Measurements from ENCODE around the gene CA10. TPM values are rescaled to one million over a fixed set of nuclear protein-coding genes. Genes with fewer than 3 reads are reported as not detected.

The CA10 gene
- total RNA-seq, 4 donors from 2014 or later = not detected

- Histone ChIP-seq H3K4me3 (no peak overlapping the region), H3K36me3 (no peaks in the 10 kb centered on the region), H3K4me1 (no peaks in the 10 kb centered on the region), H3K27me3 (peaks cover 22% of the 10 kb centered on the region), H3K9me3 (no peaks in the 10 kb centered on the region), H3K27ac (no peak overlapping the region)
- WGBS = 44% methylated on average over 3 of the region's 3 CpGs
- TF ChIP-seq POLR2A (IDR thresholded peaks at IDR 0.05) (no peak), EP300 (IDR thresholded peaks at IDR 0.05) (no peak), POLR2AphosphoS5 (IDR thresholded peaks at IDR 0.05) (no peak)
- TF ChIP-seq, protein P1, sequence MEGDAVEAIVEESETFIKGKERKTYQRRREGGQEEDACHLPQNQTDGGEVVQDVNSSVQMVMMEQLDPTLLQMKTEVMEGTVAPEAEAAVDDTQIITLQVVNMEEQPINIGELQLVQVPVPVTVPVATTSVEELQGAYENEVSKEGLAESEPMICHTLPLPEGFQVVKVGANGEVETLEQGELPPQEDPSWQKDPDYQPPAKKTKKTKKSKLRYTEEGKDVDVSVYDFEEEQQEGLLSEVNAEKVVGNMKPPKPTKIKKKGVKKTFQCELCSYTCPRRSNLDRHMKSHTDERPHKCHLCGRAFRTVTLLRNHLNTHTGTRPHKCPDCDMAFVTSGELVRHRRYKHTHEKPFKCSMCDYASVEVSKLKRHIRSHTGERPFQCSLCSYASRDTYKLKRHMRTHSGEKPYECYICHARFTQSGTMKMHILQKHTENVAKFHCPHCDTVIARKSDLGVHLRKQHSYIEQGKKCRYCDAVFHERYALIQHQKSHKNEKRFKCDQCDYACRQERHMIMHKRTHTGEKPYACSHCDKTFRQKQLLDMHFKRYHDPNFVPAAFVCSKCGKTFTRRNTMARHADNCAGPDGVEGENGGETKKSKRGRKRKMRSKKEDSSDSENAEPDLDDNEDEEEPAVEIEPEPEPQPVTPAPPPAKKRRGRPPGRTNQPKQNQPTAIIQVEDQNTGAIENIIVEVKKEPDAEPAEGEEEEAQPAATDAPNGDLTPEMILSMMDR (IDR thresholded peaks at IDR 0.05) = no peak
- DNase-seq (ENCODE audit: low spot score in 2 of 2) = no peak
Measured at GRCh38 chr17:51850201-51850600, 308.3 kb downstream of the CA10 start.

DNA sequence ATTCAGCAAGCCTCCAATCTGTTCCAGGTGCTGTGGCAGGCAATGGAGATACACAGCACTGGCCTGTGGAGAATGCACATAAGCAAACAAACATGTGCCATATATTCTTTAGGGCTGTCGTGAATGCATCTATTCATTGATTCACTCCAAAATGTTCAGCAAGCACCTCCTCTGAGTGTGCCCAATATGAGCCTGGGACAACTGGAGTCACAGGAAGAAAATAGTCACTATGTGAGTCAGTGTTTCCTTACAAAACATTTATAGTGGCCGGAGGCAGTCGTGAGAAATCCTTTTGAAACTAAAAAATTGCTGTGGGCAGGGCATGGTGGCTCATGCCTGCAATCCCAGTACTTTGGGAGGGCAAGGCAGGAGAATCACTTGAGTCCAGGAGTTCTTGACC is 310.1 kb downstream of the CA10 start:
- no peaks in the 10 kb centered on the region for H3K4me1 ChIP-seq
- no peak overlapping the region for H3K27ac ChIP-seq
- no peak for TF ChIP-seq POLR2A (IDR thresholded peaks at IDR 0.05)
- no peaks in the 10 kb centered on the region for H3K9me3 ChIP-seq
- DNase-seq (ENCODE audit: low spot score in 2 of 2) = no peak
- no peaks in the 10 kb centered on the region for H3K36me3 ChIP-seq
- H3K27me3 ChIP-seq = peaks cover 14% of the 10 kb centered on the region
- WGBS = 72% methylated on average over 3 of the region's 3 CpGs
- H3K4me3 ChIP-seq = no peak overlapping the region

GRCh38 chr17:51846566-51846965 is 311.9 kb downstream of the CA10 start:
- Histone ChIP-seq H3K27me3 (peaks cover 14% of the 10 kb centered on the region), H3K36me3 (no peaks in the 10 kb centered on the region), H3K4me3 (no peak overlapping the region), H3K27ac (no peak overlapping the region), H3K4me1 (no peaks in the 10 kb centered on the region), H3K9me3 (no peaks in the 10 kb centered on the region)
- TF ChIP-seq EP300 (IDR thresholded peaks at IDR 0.05) (no peak), POLR2AphosphoS5 (IDR thresholded peaks at IDR 0.05) (no peak), POLR2A (IDR thresholded peaks at IDR 0.05) (no peak)
- TF ChIP-seq, protein P1 (IDR thresholded peaks at IDR 0.05) = no peak
- WGBS = 62% methylated on average over 4 of the region's 4 CpGs
- no peak for DNase-seq (ENCODE audit: low spot score in 2 of 2)

- no peak for TF ChIP-seq POLR2AphosphoS5 (IDR thresholded peaks at IDR 0.05)
- TF ChIP-seq, protein P1 (IDR thresholded peaks at IDR 0.05) = no peak
- no peak for TF ChIP-seq POLR2A (IDR thresholded peaks at IDR 0.05)
- no peak for TF ChIP-seq EP300 (IDR thresholded peaks at IDR 0.05)
- Histone ChIP-seq H3K27ac (no peak overlapping the region), H3K4me3 (no peak overlapping the region), H3K36me3 (no peaks in the 10 kb centered on the region), H3K9me3 (no peaks in the 10 kb centered on the region), H3K4me1 (no peaks in the 10 kb centered on the region), H3K27me3 (peaks cover 12% of the 10 kb centered on the region)
- 45% methylated on average over 3 of the region's 3 CpGs for WGBS
- DNase-seq (ENCODE audit: low spot score in 2 of 2) = no peak
Measured at GRCh38 chr17:51845776-51846175, 312.7 kb downstream of the CA10 start.

DNA sequence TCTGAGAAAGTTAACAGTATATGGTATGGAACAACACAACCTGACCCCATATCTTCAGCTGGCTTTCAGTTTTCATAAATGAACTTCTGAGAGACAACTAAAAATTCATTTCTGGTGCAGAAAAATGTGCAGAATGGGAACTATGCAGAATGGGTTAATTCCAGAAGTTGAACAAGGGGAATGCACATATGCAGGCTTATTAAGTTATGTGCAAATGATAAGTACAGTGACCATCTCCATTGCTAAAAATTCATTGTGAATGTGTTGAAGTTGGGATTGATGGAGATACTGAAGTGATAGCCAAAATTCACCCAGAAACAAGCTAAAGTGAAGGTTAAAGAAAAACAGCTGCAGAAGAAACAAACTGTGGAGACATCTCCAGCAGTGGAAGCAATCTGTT is 315.8 kb downstream of the CA10 start:
- DNase-seq (ENCODE audit: low spot score in 2 of 2) = no peak
- Histone ChIP-seq H3K9me3 (no peaks in the 10 kb centered on the region), H3K4me3 (no peak overlapping the region), H3K4me1 (no peaks in the 10 kb centered on the region), H3K36me3 (no peaks in the 10 kb centered on the region), H3K27ac (no peak overlapping the region), H3K27me3 (no peaks in the 10 kb centered on the region)
- TF ChIP-seq EP300 (IDR thresholded peaks at IDR 0.05) (no peak), POLR2AphosphoS5 (IDR thresholded peaks at IDR 0.05) (no peak), POLR2A (IDR thresholded peaks at IDR 0.05) (no peak)
- TF ChIP-seq, protein P1 (IDR thresholded peaks at IDR 0.05) = no peak

- Histone ChIP-seq H3K27me3 (no peaks in the 10 kb centered on the region), H3K4me1 (no peaks in the 10 kb centered on the region), H3K9me3 (no peaks in the 10 kb centered on the region), H3K36me3 (no peaks in the 10 kb centered on the region), H3K4me3 (no peak overlapping the region), H3K27ac (no peak overlapping the region)
- no peak for DNase-seq (ENCODE audit: low spot score in 2 of 2)
- WGBS = 50% methylated on average over 1 of the region's 1 CpG
- no peak for TF ChIP-seq EP300 (IDR thresholded peaks at IDR 0.05)
- no peak for TF ChIP-seq POLR2AphosphoS5 (IDR thresholded peaks at IDR 0.05)
- TF ChIP-seq POLR2A (IDR thresholded peaks at IDR 0.05) = no peak
- TF ChIP-seq, protein P1 (IDR thresholded peaks at IDR 0.05) = no peak
Measured at GRCh38 chr17:51841669-51842068, 316.8 kb downstream of the CA10 start.
